Sigmoid colon (tissue), 7 donors: ENCODE measurements around the gene IGLL1. TPM values are rescaled to one million over a fixed set of nuclear protein-coding genes. Genes with fewer than 3 reads are reported as not detected.

Experiments used
- DNase-seq: peaks from one replicate; pipeline ENCODE4 v3.0.0-alpha.2; 2019
- H3K27ac ChIP-seq, 4 donors: fragments of 200-600 bp; sonication (generic); one replicate each; pipeline ENCODE4 v1.5.1; 2016 to 2019; ENCODE audit warnings: mild to moderate bottlenecking in 1 of 4
- H3K27me3 ChIP-seq, 3 donors: fragments of 200-600 bp; sonication (generic); one replicate each; pipeline ENCODE4 v1.5.1; 2019; ENCODE audit warnings: mild to moderate bottlenecking in 1 of 3
- H3K36me3 ChIP-seq, 4 donors: fragments of 200-600 bp; sonication (generic); one replicate each; pipeline ENCODE4 v1.5.1; 2016 to 2019
- H3K4me1 ChIP-seq, 4 donors: fragments of 200-600 bp; sonication (generic); one replicate each; pipeline ENCODE4 v1.5.1; 2017 to 2019
- H3K4me3 ChIP-seq, 4 donors: fragments of 200-600 bp; sonication (generic); one replicate each; pipeline ENCODE4 v1.5.1; 2017 to 2019; ENCODE audit warnings: mild to moderate bottlenecking in 2 of 4, moderate library complexity in 1 of 4
- H3K9me3 ChIP-seq, 4 donors: fragments of 200-600 bp in 3 of 4; sonication (generic) in 3 of 4; one replicate each; pipeline versions ENCODE4 v1.5.1 to v1.6.1; 2013 to 2019
- CTCF ChIP-seq, 4 experiments: fragments of 450-650 bp in 3 of 4; fragments of 200-600 bp in 1 of 4; IDR thresholded peaks; one replicate each; pipeline ENCODE4 v1.5.1; 2016 to 2019; ENCODE audit warnings: antibody characterized with exemption in 4 of 4, mild to moderate bottlenecking in 3 of 4, moderate library complexity in 2 of 4
- EP300 ChIP-seq, 4 donors: sonication (generic); formaldehyde crosslinking; IDR thresholded peaks; one replicate each; pipeline ENCODE4 v1.6.1; 2017; ENCODE audit warnings: antibody characterized with exemption in 4 of 4
- POLR2A ChIP-seq, 2 donors: fragments of 450-650 bp; IDR thresholded peaks; one replicate each; pipeline ENCODE4 v1.6.1; 2016; ENCODE audit warnings: antibody characterized with exemption in 2 of 2, mild to moderate bottlenecking in 2 of 2, moderate library complexity in 2 of 2
- POLR2AphosphoS5 ChIP-seq, 4 donors: sonication (generic); formaldehyde crosslinking; IDR thresholded peaks; one replicate each; pipeline ENCODE4 v1.6.1; 2017; ENCODE audit warnings: antibody characterized with exemption in 4 of 4
- WGBS, 2 donors: extraction: QIAGEN DNeasy Blood & Tissue Kit; methylation state at CpG; one replicate each; pipeline ENCODE4 v1.1.7; 2013; 5-methylcytosine and 5-hydroxymethylcytosine counted together
- intact Hi-C: fragments of 100-400 bp; cut with DNase I; formaldehyde crosslinking; loops from one replicate; pipeline ENCODE4 v1.15.1; 2023
- polyA plus RNA-seq, 3 donors: library from polyadenylated mRNA; stranded (reverse); fragments of 200-250 nt; gene quantifications; one replicate each; pipeline ENCODE4 v1.2.3, GENCODE V29; 2013
- total RNA-seq, 4 donors: library from RNA; depleted of rRNA; stranded (reverse); fragments of >200 nt; gene quantifications; one replicate each; pipeline ENCODE4 v1.1.0, GENCODE V29; 2016
- donor health status: healthy with polysubstance abuse.
- donor health status: Bipolar disorder and iron deficiency.
- donor health status: healthy.

IGLL1 gene
- total and polyA plus RNA-seq, 7 donors = not detected

DNA sequence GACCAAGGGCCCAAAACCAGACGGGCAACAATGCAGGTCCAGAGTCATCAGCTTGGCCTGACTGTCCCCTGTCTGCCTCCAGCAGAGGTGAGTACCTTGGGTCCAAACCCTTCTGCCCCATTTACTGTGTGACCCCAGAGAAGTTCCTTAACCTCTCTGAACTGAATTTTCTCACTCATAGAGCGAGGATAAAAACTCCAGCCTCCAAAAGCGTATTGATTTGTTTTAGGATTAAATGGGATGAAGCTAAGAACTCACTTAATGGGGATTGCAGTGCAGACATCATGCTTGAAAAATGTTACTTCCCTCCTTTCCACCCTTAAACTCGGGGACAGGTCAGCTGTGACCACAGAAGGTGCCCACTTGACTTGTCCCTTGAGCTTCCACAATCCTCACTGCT lies 22.6 kb downstream of the IGLL1 start:
- no peak for DNase-seq
- Histone ChIP-seq H3K4me1 (no peaks in the 10 kb centered on the region), H3K4me3 (no peak overlapping the region), H3K27me3 (peaks cover 0 to 60% (median 17%) of the 10 kb centered on the region in 3 donors), H3K36me3 (no peaks in the 10 kb centered on the region), H3K27ac (no peak overlapping the region), H3K9me3 (no peaks in the 10 kb centered on the region)
- TF ChIP-seq CTCF (IDR thresholded peaks at IDR 0.05) (no peak), EP300 (IDR thresholded peaks at IDR 0.05) (no peak), POLR2A (IDR thresholded peaks at IDR 0.05) (no peak), POLR2AphosphoS5 (IDR thresholded peaks at IDR 0.05) (no peak)
- intact Hi-C loops = no loop called here
- WGBS, 2 donors = 81 to 88% methylated on average over 4 of the region's 4 CpGs

GRCh38 chr22:23557036-23557435 lies 23.1 kb downstream of the IGLL1 start:
- Histone ChIP-seq H3K27ac (no peak overlapping the region), H3K36me3 (no peaks in the 10 kb centered on the region), H3K27me3 (peaks cover 0 to 56% (median 17%) of the 10 kb centered on the region in 3 donors), H3K4me3 (no peak overlapping the region), H3K9me3 (no peaks in the 10 kb centered on the region), H3K4me1 (no peaks in the 10 kb centered on the region)
- WGBS, 2 donors = 91% methylated on average over 7 of the region's 7 CpGs
- DNase-seq = peak; percentile 32
- intact Hi-C loops = no loop called here
- TF ChIP-seq CTCF (IDR thresholded peaks at IDR 0.05) (no peak), EP300 (IDR thresholded peaks at IDR 0.05) (no peak), POLR2AphosphoS5 (IDR thresholded peaks at IDR 0.05) (no peak), POLR2A (IDR thresholded peaks at IDR 0.05) (no peak)

DNA sequence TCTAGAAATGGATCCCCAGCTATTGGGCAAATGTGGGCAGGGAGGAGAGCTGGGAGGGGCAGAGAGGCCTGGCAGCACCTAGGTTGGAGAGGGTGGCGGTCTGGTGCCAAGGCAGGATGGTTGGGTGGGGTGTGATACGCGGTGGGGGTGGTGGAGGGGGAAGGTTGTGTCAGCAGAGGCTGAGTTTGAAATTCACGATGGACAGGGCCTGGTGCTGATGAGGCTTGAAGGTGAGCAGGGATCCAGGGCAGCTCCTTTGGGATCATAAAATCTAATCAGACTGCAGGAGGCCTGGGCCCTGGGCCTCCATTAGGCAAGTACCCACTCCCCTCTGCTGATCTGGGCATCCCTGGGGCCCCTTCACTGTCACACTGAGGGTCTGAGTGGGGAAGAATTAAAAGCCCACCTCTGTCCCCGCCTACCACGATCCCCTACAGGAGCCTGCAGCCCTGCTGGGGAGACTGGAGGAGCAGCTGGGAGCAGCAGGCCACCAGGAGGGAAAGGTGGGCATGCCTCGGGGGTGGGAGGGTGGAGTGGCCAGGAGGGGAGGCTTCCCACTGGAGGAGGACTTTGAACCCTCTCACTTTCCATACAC lies 24.0 kb downstream of the IGLL1 start:
- TF ChIP-seq CTCF (IDR thresholded peaks at IDR 0.05) (no peak), POLR2AphosphoS5 (IDR thresholded peaks at IDR 0.05) (no peak), EP300 (IDR thresholded peaks at IDR 0.05) (no peak), POLR2A (IDR thresholded peaks at IDR 0.05) (no peak)
- intact Hi-C loops = no loop called here
- Histone ChIP-seq H3K27me3 (peaks cover 0 to 47% (median 12%) of the 10 kb centered on the region in 3 donors), H3K36me3 (no peaks in the 10 kb centered on the region), H3K27ac (no peak overlapping the region), H3K4me1 (no peaks in the 10 kb centered on the region), H3K9me3 (no peaks in the 10 kb centered on the region), H3K4me3 (no peak overlapping the region)
- peak; percentile 47 for DNase-seq
- WGBS, 2 donors = 45 to 67% methylated on average over 7 of the region's 7 CpGs

DNA sequence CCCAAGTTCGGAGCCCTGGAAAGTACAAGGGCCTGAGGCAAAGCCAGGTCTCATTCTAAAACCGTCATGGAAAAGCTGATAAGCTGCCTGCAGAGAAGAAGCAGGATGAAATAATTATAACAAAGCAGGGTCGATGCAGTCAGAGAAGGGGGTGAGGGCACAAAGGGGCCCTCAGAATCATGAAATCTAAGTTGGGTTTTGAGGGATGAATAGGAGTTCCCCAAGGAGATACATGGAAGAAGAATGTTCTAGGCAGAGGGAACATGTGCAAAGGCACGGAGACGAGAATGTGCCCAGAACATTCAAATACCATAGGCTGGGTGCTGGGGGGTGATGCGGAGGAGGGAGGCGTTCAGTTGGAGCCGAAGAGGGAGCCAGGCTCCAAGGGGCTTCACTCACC lies 25.0 kb downstream of the IGLL1 start:
- no peak overlapping the region for H3K27ac ChIP-seq
- intact Hi-C loops = no loop called here
- peaks cover 0 to 45% (median 10%) of the 10 kb centered on the region in 3 donors for H3K27me3 ChIP-seq
- H3K4me3 ChIP-seq = no peak overlapping the region
- 78 to 90% methylated on average over 8 of the region's 8 CpGs for WGBS, 2 donors
- H3K9me3 ChIP-seq = no peaks in the 10 kb centered on the region
- TF ChIP-seq POLR2A (IDR thresholded peaks at IDR 0.05) (no peak), CTCF (IDR thresholded peaks at IDR 0.05) (no peak), EP300 (IDR thresholded peaks at IDR 0.05) (no peak), POLR2AphosphoS5 (IDR thresholded peaks at IDR 0.05) (no peak)
- no peaks in the 10 kb centered on the region for H3K4me1 ChIP-seq
- no peaks in the 10 kb centered on the region for H3K36me3 ChIP-seq
- no peak for DNase-seq
